KOPT-K1 (cell line): ENCODE data around the gene LUZP1.
A peak's percentile ranks its signal among the peaks of the same experiment; 100 is the strongest.

Experiments
- H3K27ac ChIP-seq: fragments of 200-600 bp; sonication (generic); 2 replicates; pipeline ENCODE4 v1.5.1; 2016; ENCODE audit warnings: antibody characterized with exemption, mild to moderate bottlenecking, low read depth, low read length; ENCODE audit not compliant: poor library complexity, severe bottlenecking
- H3K36me3 ChIP-seq: fragments of 200-600 bp; sonication (generic); 2 replicates; pipeline ENCODE4 v1.5.1; 2017; ENCODE audit warnings: antibody characterized with exemption, mild to moderate bottlenecking, low read length, moderate library complexity; ENCODE audit not compliant: insufficient read depth
- H3K9me3 ChIP-seq: fragments of 200-600 bp; sonication (generic); 2 replicates; pipeline ENCODE4 v1.5.1; 2017; ENCODE audit warnings: antibody characterized with exemption, low read length, mild to moderate bottlenecking; ENCODE audit not compliant: insufficient read depth, poor library complexity, severe bottlenecking

The LUZP1 gene

GRCh38 chr1:23177031-23177430 lies 8.4 kb upstream of the LUZP1 start:
- H3K9me3 ChIP-seq: no peaks in the 10 kb centered on the region
- H3K27ac ChIP-seq: no peak overlapping the region
- no peaks in the 10 kb centered on the region for H3K36me3 ChIP-seq

GRCh38 chr1:23174426-23175110 lies 5.9 kb upstream of the LUZP1 start:
- no peaks in the 10 kb centered on the region for H3K9me3 ChIP-seq
- H3K36me3 ChIP-seq: no peaks in the 10 kb centered on the region
- no peak overlapping the region for H3K27ac ChIP-seq

GRCh38 chr1:23171181-23171755 lies 2.6 kb upstream of the LUZP1 start:
- no peak overlapping the region for H3K27ac ChIP-seq
- H3K9me3 ChIP-seq: no peaks in the 10 kb centered on the region
- H3K36me3 ChIP-seq: no peaks in the 10 kb centered on the region

- H3K36me3 ChIP-seq: no peaks in the 10 kb centered on the region
- no peak overlapping the region for H3K27ac ChIP-seq
Observed at GRCh38 chr1:23169727-23170335, 1.2 kb upstream of the LUZP1 start.

GRCh38 chr1:23169195-23169575 lies 529 bp upstream of the LUZP1 start:
- no peaks in the 10 kb centered on the region for H3K9me3 ChIP-seq
- H3K36me3 ChIP-seq: no peaks in the 10 kb centered on the region
- H3K27ac ChIP-seq: no peak overlapping the region

More at GRCh38 chr1:23169727-23170335, 1.2 kb upstream of the LUZP1 start:
- no peaks in the 10 kb centered on the region for H3K9me3 ChIP-seq

- Histone ChIP-seq H3K27ac (peak overlapping the region; percentile 73), H3K9me3 (no peaks in the 10 kb centered on the region), H3K36me3 (no peaks in the 10 kb centered on the region)
Observed at GRCh38 chr1:23168079-23168444, 594 bp downstream of the LUZP1 start.

- Histone ChIP-seq H3K36me3 (no peaks in the 10 kb centered on the region), H3K9me3 (no peaks in the 10 kb centered on the region), H3K27ac (peak overlapping the region; percentile 73)
Observed at GRCh38 chr1:23167353-23168078, 1.1 kb downstream of the LUZP1 start.

GRCh38 chr1:23166854-23167253 lies 1.8 kb downstream of the LUZP1 start:
- Histone ChIP-seq H3K36me3 (no peaks in the 10 kb centered on the region), H3K9me3 (no peaks in the 10 kb centered on the region), H3K27ac (no peak overlapping the region)

- H3K27ac ChIP-seq: no peak overlapping the region
- H3K36me3 ChIP-seq: no peaks in the 10 kb centered on the region
- H3K9me3 ChIP-seq: no peaks in the 10 kb centered on the region
Observed at GRCh38 chr1:23163395-23163794, 5.3 kb downstream of the LUZP1 start.

- Histone ChIP-seq H3K27ac (no peak overlapping the region), H3K9me3 (no peaks in the 10 kb centered on the region), H3K36me3 (no peaks in the 10 kb centered on the region)
Observed at GRCh38 chr1:23159963-23160877, 8.4 kb downstream of the LUZP1 start.

GRCh38 chr1:23156940-23157339 lies 11.7 kb downstream of the LUZP1 start:
- no peaks in the 10 kb centered on the region for H3K36me3 ChIP-seq
- H3K27ac ChIP-seq: no peak overlapping the region
- H3K9me3 ChIP-seq: no peaks in the 10 kb centered on the region

GRCh38 chr1:23152966-23153684 lies 15.5 kb downstream of the LUZP1 start:
- no peaks in the 10 kb centered on the region for H3K9me3 ChIP-seq
- 0 out of 2 replicates have a peak, but pooled peaks cover under 1% of the 10 kb centered on the region for H3K36me3 ChIP-seq

GRCh38 chr1:23150742-23151141 lies 17.9 kb downstream of the LUZP1 start:
- H3K9me3 ChIP-seq: no peaks in the 10 kb centered on the region
- H3K27ac ChIP-seq: no peak overlapping the region
- H3K36me3 ChIP-seq: peaks cover 4% of the 10 kb centered on the region; the same call in 1 of the 2 replicates

More at GRCh38 chr1:23152966-23153684, 15.5 kb downstream of the LUZP1 start:
- no peak overlapping the region for H3K27ac ChIP-seq

- no peaks in the 10 kb centered on the region for H3K9me3 ChIP-seq
- H3K36me3 ChIP-seq: peaks cover 4% of the 10 kb centered on the region; the same call in 1 of the 2 replicates
- H3K27ac ChIP-seq: no peak overlapping the region
Observed at GRCh38 chr1:23150125-23150524, 18.5 kb downstream of the LUZP1 start.
